WTC11 (cell line): ENCODE data around the gene TTC28. TPM values are rescaled to one million over a fixed set of nuclear protein-coding genes. Genes with fewer than 3 reads are reported as not detected.

Experiments used
- ATAC-seq: fragments of 200-7000 bp; cut with Tn5 transposase; 2 replicates; pipeline ENCODE4 v1.10.0; 2021; ENCODE audit warnings: mild to moderate bottlenecking, moderate library complexity
- CTCF ChIA-PET: fragments of 300-600 bp; sonication (Branson Sonifier 250); formaldehyde crosslinking; loops from one replicate; lab custom pipeline; 2021; ENCODE audit warnings: antibody characterized with exemption; lab: Charles Lee
- POLR2A ChIA-PET: fragments of 350-600 bp; sonication (Branson Sonifier 250); formaldehyde crosslinking; loops from one replicate; lab custom pipeline; 2021; ENCODE audit warnings: antibody characterized with exemption; lab: Charles Lee
- DNase-seq: peaks from one replicate; pipeline ENCODE4 v3.0.0; 2021; ENCODE audit warnings: low spot score
- H3K27ac Mint-ChIP-seq: 2 replicates; pipeline ENCODE4 v1.8.0; 2021; ENCODE audit warnings: mixed read lengths
- H3K27me3 Mint-ChIP-seq: 2 replicates; pipeline ENCODE4 v1.8.0; 2021; ENCODE audit warnings: low read depth, mild to moderate bottlenecking, moderate library complexity, mixed read lengths
- H3K36me3 Mint-ChIP-seq: 2 replicates; pipeline ENCODE4 v1.8.0; 2021; ENCODE audit warnings: mixed read lengths
- H3K4me1 Mint-ChIP-seq: 2 replicates; pipeline ENCODE4 v1.8.0; 2022; ENCODE audit warnings: mixed read lengths
- H3K4me3 Mint-ChIP-seq: 2 replicates; pipeline ENCODE4 v1.8.0; 2021; ENCODE audit warnings: mild to moderate bottlenecking, moderate library complexity, mixed read lengths
- H3K9me3 Mint-ChIP-seq: 2 replicates; pipeline ENCODE4 v1.8.0; 2021; ENCODE audit warnings: mixed read lengths
- CREB1 ChIP-seq: sonication (generic); formaldehyde crosslinking; IDR thresholded peaks from 2 replicates; pipeline ENCODE4 v1.8.0; 2023; ENCODE audit warnings: mild to moderate bottlenecking, missing genetic modification reagents
- FOXK1 ChIP-seq: sonication (generic); formaldehyde crosslinking; IDR thresholded peaks from 2 replicates; pipeline ENCODE4 v1.8.0; 2022; ENCODE audit warnings: mild to moderate bottlenecking, moderate library complexity, missing genetic modification reagents
- HMGA2 ChIP-seq: fragments of 250-450 bp; sonication (Bioruptor Pico); IDR thresholded peaks from 2 replicates; pipeline ENCODE4 v1.4.0; 2021; ENCODE audit warnings: mild to moderate bottlenecking, moderate library complexity
- JUN ChIP-seq: sonication (generic); formaldehyde crosslinking; IDR thresholded peaks from 2 replicates; pipeline ENCODE4 v1.8.0; 2023; ENCODE audit warnings: mild to moderate bottlenecking, missing genetic modification reagents
- MXD4 ChIP-seq: fragments of 250-450 bp; sonication (Bioruptor Pico); IDR thresholded peaks from 2 replicates; pipeline ENCODE4 v1.8.0; 2021; ENCODE audit warnings: mild to moderate bottlenecking, moderate library complexity, borderline replicate concordance
- MYBL2 ChIP-seq: sonication (generic); formaldehyde crosslinking; IDR thresholded peaks from 2 replicates; pipeline ENCODE4 v1.8.1; 2023; ENCODE audit warnings: mild to moderate bottlenecking, moderate library complexity, missing genetic modification reagents
- NFYB ChIP-seq: sonication (generic); formaldehyde crosslinking; conservative IDR thresholded peaks from 2 replicates; pipeline ENCODE4 v1.8.0; 2022; ENCODE audit warnings: low read depth, missing genetic modification reagents
- NR1H2 ChIP-seq: sonication (generic); formaldehyde crosslinking; IDR thresholded peaks from 2 replicates; pipeline ENCODE4 v1.9.0; 2021; ENCODE audit warnings: mild to moderate bottlenecking, moderate library complexity, missing genetic modification reagents
- NR2C2 ChIP-seq: sonication (generic); formaldehyde crosslinking; IDR thresholded peaks from 2 replicates; pipeline ENCODE4 v1.8.0; 2022; ENCODE audit warnings: mild to moderate bottlenecking, missing genetic modification reagents
- NR3C1 ChIP-seq: sonication (generic); formaldehyde crosslinking; conservative IDR thresholded peaks from 2 replicates; pipeline ENCODE4 v1.8.1; 2023; ENCODE audit warnings: low read depth, mild to moderate bottlenecking, missing genetic modification reagents
- SP1 ChIP-seq: sonication (generic); formaldehyde crosslinking; conservative IDR thresholded peaks from 2 replicates; pipeline ENCODE4 v1.8.1; 2022; ENCODE audit warnings: missing genetic modification reagents
- TEAD4 ChIP-seq: sonication (generic); formaldehyde crosslinking; IDR thresholded peaks from 2 replicates; pipeline ENCODE4 v1.8.0; 2022; ENCODE audit warnings: mild to moderate bottlenecking, missing genetic modification reagents
- ZNF138 ChIP-seq: sonication (generic); formaldehyde crosslinking; conservative IDR thresholded peaks from 2 replicates; pipeline ENCODE4 v1.8.1; 2022; ENCODE audit warnings: mild to moderate bottlenecking, moderate library complexity, missing genetic modification reagents
- ZNF232 ChIP-seq: sonication (generic); formaldehyde crosslinking; IDR thresholded peaks from 2 replicates; pipeline ENCODE4 v1.8.0; 2022; ENCODE audit warnings: mild to moderate bottlenecking, missing genetic modification reagents
- ZNF263 ChIP-seq: sonication (generic); formaldehyde crosslinking; IDR thresholded peaks from 2 replicates; pipeline ENCODE4 v1.8.1; 2022; ENCODE audit warnings: low read depth, mild to moderate bottlenecking, moderate library complexity, missing genetic modification reagents
- ZNF396 ChIP-seq: fragments of 250-450 bp; sonication (Bioruptor Pico); IDR thresholded peaks from 2 replicates; pipeline ENCODE4 v1.8.0; 2021; ENCODE audit warnings: mild to moderate bottlenecking, moderate library complexity, borderline replicate concordance
- total RNA-seq: library from RNA; stranded (reverse); gene quantifications from 3 replicates; pipeline ENCODE4 v1.2.3, GENCODE V29; 2021
- TF ChIP-seq, protein P1 (sequence below): sonication (generic); formaldehyde crosslinking; IDR thresholded peaks from 2 replicates; pipeline ENCODE4 v1.8.1; 2023; ENCODE audit warnings: mild to moderate bottlenecking, missing genetic modification reagents
- TF ChIP-seq, protein P2 (sequence below): sonication (generic); formaldehyde crosslinking; IDR thresholded peaks from 2 replicates; pipeline ENCODE4 v1.8.1; 2022; ENCODE audit warnings: mild to moderate bottlenecking, missing genetic modification reagents, moderate library complexity, borderline replicate concordance
- TF ChIP-seq, protein P3 (sequence below): fragments of 250-450 bp; sonication (Bioruptor Pico); IDR thresholded peaks from 2 replicates; pipeline ENCODE4 v2.1.2; 2022; ENCODE audit warnings: mild to moderate bottlenecking, moderate library complexity
- TF ChIP-seq, protein P4 (sequence below): fragments of 250-450 bp; sonication (Bioruptor Pico); IDR thresholded peaks from 2 replicates; pipeline ENCODE4 v1.9.0; 2021; ENCODE audit warnings: mild to moderate bottlenecking, borderline replicate concordance
- TF ChIP-seq, protein P5 (sequence below): sonication (generic); formaldehyde crosslinking; IDR thresholded peaks from 2 replicates; pipeline ENCODE4 v1.8.1; 2023; ENCODE audit warnings: mild to moderate bottlenecking, missing genetic modification reagents, borderline replicate concordance

Gene TTC28
- total RNA-seq, 1 experiment from 2014 or later = 13.0 TPM

DNA sequence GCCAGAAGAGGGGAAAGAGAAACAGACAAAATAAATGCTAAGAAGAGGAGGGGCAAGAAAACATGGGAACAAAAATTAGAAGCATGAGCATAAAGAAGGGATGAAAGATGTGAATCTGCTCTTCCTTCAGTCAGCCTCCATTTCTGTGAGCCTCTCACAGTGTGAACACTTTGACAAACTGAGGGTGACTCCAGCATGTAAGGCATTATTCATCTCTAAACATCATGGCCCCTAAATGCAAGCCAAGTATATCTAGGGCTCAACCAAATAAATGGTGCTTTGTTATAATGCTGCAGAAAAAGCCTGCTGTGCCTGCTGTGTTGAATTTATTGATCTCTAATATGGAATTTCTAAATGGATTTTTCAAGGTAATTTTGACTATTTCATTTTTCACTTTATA lies 281.3 kb downstream of the TTC28 start (continued):
- TF ChIP-seq, protein P1, sequence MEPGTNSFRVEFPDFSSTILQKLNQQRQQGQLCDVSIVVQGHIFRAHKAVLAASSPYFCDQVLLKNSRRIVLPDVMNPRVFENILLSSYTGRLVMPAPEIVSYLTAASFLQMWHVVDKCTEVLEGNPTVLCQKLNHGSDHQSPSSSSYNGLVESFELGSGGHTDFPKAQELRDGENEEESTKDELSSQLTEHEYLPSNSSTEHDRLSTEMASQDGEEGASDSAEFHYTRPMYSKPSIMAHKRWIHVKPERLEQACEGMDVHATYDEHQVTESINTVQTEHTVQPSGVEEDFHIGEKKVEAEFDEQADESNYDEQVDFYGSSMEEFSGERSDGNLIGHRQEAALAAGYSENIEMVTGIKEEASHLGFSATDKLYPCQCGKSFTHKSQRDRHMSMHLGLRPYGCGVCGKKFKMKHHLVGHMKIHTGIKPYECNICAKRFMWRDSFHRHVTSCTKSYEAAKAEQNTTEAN (CRISPR knock-in tag) = no peak

DNA sequence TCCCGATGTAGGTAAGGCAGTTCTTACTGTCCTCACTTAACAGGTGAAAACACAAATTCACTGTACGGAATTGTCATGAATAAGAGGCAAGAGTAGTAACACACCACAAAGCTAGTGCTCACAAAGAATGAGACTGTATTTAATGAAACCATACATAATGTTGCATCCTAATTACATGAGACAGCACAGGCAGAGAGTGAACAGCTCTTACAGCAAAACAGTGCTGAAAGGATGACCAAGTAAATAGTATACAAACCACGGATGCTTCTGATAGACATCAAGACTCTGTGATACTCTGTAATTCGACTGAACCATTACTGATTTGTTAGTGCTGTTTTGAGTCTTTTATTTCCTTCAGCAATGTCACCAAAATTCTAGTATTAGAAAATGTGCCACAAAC lies 282.3 kb downstream of the TTC28 start:
- ATAC-seq (no peak), DNase-seq (no peak)
- peaks cover 17% of the 10 kb centered on the region for H3K9me3 Mint-ChIP-seq
- no peaks in the 10 kb centered on the region for H3K27me3 Mint-ChIP-seq
- peaks cover 7% of the 10 kb centered on the region for H3K36me3 Mint-ChIP-seq
- ChIA-PET CTCF (no interaction called here), POLR2A (no interaction called here)
- TF ChIP-seq ZNF263 (CRISPR knock-in tag) (no peak), TEAD4 (CRISPR knock-in tag) (no peak), NR2C2 (CRISPR knock-in tag) (no peak), SP1 (no peak), ZNF232 (no peak), JUN (CRISPR knock-in tag) (no peak), NFYB (CRISPR knock-in tag) (no peak), HMGA2 (CRISPR knock-in tag) (no peak), ZNF396 (no peak), CREB1 (CRISPR knock-in tag) (no peak), ZNF138 (CRISPR knock-in tag) (no peak), FOXK1 (CRISPR knock-in tag) (no peak), NR1H2 (CRISPR knock-in tag) (no peak), NR3C1 (CRISPR knock-in tag) (no peak), MYBL2 (CRISPR knock-in tag) (no peak), MXD4 (no peak)
- TF ChIP-seq, protein P2, sequence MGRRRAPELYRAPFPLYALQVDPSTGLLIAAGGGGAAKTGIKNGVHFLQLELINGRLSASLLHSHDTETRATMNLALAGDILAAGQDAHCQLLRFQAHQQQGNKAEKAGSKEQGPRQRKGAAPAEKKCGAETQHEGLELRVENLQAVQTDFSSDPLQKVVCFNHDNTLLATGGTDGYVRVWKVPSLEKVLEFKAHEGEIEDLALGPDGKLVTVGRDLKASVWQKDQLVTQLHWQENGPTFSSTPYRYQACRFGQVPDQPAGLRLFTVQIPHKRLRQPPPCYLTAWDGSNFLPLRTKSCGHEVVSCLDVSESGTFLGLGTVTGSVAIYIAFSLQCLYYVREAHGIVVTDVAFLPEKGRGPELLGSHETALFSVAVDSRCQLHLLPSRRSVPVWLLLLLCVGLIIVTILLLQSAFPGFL = no peak
- TF ChIP-seq, protein P3, sequence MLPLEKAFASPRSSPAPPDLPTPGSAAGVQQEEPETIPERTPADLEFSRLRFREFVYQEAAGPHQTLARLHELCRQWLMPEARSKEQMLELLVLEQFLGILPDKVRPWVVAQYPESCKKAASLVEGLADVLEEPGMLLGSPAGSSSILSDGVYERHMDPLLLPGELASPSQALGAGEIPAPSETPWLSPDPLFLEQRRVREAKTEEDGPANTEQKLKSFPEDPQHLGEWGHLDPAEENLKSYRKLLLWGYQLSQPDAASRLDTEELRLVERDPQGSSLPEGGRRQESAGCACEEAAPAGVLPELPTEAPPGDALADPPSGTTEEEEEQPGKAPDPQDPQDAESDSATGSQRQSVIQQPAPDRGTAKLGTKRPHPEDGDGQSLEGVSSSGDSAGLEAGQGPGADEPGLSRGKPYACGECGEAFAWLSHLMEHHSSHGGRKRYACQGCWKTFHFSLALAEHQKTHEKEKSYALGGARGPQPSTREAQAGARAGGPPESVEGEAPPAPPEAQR (CRISPR knock-in tag) = no peak
- TF ChIP-seq, protein P4, sequence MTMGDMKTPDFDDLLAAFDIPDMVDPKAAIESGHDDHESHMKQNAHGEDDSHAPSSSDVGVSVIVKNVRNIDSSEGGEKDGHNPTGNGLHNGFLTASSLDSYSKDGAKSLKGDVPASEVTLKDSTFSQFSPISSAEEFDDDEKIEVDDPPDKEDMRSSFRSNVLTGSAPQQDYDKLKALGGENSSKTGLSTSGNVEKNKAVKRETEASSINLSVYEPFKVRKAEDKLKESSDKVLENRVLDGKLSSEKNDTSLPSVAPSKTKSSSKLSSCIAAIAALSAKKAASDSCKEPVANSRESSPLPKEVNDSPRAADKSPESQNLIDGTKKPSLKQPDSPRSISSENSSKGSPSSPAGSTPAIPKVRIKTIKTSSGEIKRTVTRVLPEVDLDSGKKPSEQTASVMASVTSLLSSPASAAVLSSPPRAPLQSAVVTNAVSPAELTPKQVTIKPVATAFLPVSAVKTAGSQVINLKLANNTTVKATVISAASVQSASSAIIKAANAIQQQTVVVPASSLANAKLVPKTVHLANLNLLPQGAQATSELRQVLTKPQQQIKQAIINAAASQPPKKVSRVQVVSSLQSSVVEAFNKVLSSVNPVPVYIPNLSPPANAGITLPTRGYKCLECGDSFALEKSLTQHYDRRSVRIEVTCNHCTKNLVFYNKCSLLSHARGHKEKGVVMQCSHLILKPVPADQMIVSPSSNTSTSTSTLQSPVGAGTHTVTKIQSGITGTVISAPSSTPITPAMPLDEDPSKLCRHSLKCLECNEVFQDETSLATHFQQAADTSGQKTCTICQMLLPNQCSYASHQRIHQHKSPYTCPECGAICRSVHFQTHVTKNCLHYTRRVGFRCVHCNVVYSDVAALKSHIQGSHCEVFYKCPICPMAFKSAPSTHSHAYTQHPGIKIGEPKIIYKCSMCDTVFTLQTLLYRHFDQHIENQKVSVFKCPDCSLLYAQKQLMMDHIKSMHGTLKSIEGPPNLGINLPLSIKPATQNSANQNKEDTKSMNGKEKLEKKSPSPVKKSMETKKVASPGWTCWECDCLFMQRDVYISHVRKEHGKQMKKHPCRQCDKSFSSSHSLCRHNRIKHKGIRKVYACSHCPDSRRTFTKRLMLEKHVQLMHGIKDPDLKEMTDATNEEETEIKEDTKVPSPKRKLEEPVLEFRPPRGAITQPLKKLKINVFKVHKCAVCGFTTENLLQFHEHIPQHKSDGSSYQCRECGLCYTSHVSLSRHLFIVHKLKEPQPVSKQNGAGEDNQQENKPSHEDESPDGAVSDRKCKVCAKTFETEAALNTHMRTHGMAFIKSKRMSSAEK (CRISPR knock-in tag) = no peak
- TF ChIP-seq, protein P5, sequence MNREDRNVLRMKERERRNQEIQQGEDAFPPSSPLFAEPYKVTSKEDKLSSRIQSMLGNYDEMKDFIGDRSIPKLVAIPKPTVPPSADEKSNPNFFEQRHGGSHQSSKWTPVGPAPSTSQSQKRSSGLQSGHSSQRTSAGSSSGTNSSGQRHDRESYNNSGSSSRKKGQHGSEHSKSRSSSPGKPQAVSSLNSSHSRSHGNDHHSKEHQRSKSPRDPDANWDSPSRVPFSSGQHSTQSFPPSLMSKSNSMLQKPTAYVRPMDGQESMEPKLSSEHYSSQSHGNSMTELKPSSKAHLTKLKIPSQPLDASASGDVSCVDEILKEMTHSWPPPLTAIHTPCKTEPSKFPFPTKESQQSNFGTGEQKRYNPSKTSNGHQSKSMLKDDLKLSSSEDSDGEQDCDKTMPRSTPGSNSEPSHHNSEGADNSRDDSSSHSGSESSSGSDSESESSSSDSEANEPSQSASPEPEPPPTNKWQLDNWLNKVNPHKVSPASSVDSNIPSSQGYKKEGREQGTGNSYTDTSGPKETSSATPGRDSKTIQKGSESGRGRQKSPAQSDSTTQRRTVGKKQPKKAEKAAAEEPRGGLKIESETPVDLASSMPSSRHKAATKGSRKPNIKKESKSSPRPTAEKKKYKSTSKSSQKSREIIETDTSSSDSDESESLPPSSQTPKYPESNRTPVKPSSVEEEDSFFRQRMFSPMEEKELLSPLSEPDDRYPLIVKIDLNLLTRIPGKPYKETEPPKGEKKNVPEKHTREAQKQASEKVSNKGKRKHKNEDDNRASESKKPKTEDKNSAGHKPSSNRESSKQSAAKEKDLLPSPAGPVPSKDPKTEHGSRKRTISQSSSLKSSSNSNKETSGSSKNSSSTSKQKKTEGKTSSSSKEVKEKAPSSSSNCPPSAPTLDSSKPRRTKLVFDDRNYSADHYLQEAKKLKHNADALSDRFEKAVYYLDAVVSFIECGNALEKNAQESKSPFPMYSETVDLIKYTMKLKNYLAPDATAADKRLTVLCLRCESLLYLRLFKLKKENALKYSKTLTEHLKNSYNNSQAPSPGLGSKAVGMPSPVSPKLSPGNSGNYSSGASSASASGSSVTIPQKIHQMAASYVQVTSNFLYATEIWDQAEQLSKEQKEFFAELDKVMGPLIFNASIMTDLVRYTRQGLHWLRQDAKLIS = no peak
- TF ChIP-seq, all 79 proteins: peak for 0
- H3K4me1 Mint-ChIP-seq = no peaks in the 10 kb centered on the region
- no peak overlapping the region for H3K27ac Mint-ChIP-seq
- H3K4me3 Mint-ChIP-seq = no peak overlapping the region
